ENCODE measurements around the gene FOXE3. TPM values are rescaled to one million over a fixed set of nuclear protein-coding genes. Genes with fewer than 3 reads are reported as not detected.
A peak's percentile ranks its signal among the peaks of the same experiment; 100 is the strongest.
"Not testable (repeated sequence)": the region's sequence is repeated elsewhere in the genome, so short reads cannot be mapped to it uniquely, and the experiment has no call there.

The FOXE3 gene
- total and polyA plus RNA-seq, 10 of the 15 experiments (the other 5 are each of a cell fraction or from before 2014, with no cell fraction given), result 0.13 TPM; not detected in 9

DNA sequence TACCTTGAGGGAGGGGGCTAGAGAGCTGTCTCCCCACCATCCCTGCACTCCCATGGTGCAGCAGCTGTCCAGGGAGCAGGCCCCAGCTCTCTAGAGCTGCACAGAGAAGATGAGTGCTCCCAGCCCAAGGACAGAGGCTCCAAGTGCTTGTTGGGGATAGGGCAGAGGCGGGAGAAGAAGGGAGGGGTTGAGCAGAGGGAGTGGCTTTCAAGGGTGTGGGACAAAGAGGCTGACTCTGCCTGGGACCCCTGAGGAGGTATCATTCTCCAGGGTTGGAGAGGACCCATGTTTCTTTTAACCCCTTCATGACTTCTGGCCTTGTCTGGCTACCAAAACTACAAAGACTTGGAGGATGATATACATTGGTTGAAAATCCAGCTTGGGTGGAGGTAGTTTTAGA is 36.3 kb downstream of the FOXE3 start (continued):
- TF ChIP-seq, protein P1, sequence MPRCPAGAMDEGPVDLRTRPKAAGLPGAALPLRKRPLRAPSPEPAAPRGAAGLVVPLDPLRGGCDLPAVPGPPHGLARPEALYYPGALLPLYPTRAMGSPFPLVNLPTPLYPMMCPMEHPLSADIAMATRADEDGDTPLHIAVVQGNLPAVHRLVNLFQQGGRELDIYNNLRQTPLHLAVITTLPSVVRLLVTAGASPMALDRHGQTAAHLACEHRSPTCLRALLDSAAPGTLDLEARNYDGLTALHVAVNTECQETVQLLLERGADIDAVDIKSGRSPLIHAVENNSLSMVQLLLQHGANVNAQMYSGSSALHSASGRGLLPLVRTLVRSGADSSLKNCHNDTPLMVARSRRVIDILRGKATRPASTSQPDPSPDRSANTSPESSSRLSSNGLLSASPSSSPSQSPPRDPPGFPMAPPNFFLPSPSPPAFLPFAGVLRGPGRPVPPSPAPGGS (IDR thresholded peaks at IDR 0.05; ENCODE audit: borderline replicate concordance, insufficient read depth, low read depth, low read length, poor library complexity, severe bottlenecking), result no peak
- TF ChIP-seq CEBPB (IDR thresholded peaks at IDR 0.05; ENCODE audit: borderline replicate concordance in 1 of 2, low read depth in 2 of 2, low read length in 2 of 2), result no peak

DNA sequence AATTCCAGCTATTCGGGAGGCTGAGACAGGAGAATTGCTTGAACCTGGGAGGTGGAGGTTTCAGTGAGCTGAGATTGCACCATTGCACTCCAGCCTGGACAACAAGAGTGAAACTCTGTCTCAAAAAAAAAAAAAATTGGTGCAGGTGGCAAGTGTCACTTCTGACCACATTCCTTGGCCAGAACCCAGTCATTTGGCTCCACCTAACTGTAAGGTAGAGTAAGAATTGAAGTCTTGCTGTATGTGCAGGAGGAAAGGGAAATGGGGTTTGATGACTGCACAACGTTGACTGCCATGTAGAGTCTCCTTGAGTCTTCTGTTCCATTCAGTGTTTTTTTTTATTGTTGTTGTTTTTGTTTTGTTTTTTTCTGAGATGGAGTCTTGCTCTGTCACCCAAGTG is 37.8 kb downstream of the FOXE3 start:
- CTCF ChIA-PET, result interaction anchor here (1.7 kb wide), 1 partner anchor 16 kb away, joined by 10 read pairs; the partner anchor contains the start of gene FOXD2
- 23% methylated on average over 2 of the region's 2 CpGs for WGBS (ENCODE audit: insufficient coverage, insufficient replicate concordance, low lambda C conversion rate, missing lambda C conversion rate)

GRCh38 chr1:47456250-47456649 is 40.2 kb downstream of the FOXE3 start:
- ChIA-PET SMC1A (ENCODE audit: uncharacterized antibody, unreplicated experiment) (no interaction called here), CTCF (no interaction called here)
- DNase-seq (ENCODE audit: low read depth, low spot score), result no peak
- TF ChIP-seq IRF5 (IDR thresholded peaks at IDR 0.05; ENCODE audit: borderline replicate concordance) (no peak), STAT3 (IDR thresholded peaks at IDR 0.05; ENCODE audit: low read depth, low read length) (no peak), ZNF207 (IDR thresholded peaks at IDR 0.05; ENCODE audit: borderline replicate concordance) (no peak), LARP7 (IDR thresholded peaks at IDR 0.05) (no peak), RCOR1 (conservative IDR thresholded peaks at IDR 0.05; ENCODE audit: low read depth, low read length) (no peak), ELK1 (IDR thresholded peaks at IDR 0.05; ENCODE audit: low read depth, low read length) (no peak), FOXK2 (IDR thresholded peaks at IDR 0.05) (no peak)
- TF ChIP-seq, protein P2, sequence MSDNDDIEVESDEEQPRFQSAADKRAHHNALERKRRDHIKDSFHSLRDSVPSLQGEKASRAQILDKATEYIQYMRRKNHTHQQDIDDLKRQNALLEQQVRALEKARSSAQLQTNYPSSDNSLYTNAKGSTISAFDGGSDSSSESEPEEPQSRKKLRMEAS (IDR thresholded peaks at IDR 0.05; ENCODE audit: low read depth, low read length), result no peak

More for the DNA sequence above, 37.8 kb downstream of the FOXE3 start:
- DNase-seq (ENCODE audit: low read depth, low spot score); H3K9ac ChIP-seq (ENCODE audit: control insufficient read depth, insufficient read depth, low read length); H3K9me3 ChIP-seq (replicated peaks; ENCODE audit: control insufficient read depth, insufficient read depth, low read length); H3K4me2 ChIP-seq (ENCODE audit: control insufficient read depth, insufficient read depth); H4K20me1 ChIP-seq (ENCODE audit: control insufficient read depth, insufficient read depth); H3K27ac ChIP-seq (ENCODE audit: control insufficient read depth, insufficient read depth); RAD21 ChIA-PET (ENCODE audit: unreplicated experiment); H3K36me3 ChIP-seq (ENCODE audit: control insufficient read depth in 2 of 2, insufficient read depth in 2 of 2, low read length in 1 of 2); SMC1A ChIA-PET (ENCODE audit: uncharacterized antibody, unreplicated experiment); FAIRE-seq; intact Hi-C loops (cut with micrococcal nuclease; ENCODE audit: unreplicated experiment); BruUV-seq (replicated peaks); POLR2A ChIA-PET; H3K27me3 ChIP-seq (replicated peaks in 1 of 2; ENCODE audit: control insufficient read depth in 2 of 2, insufficient read depth in 2 of 2, low read length in 1 of 2); H3K4me3 ChIP-seq; H2AFZ ChIP-seq (ENCODE audit: control insufficient read depth, low read depth, low read length); H3K4me1 ChIP-seq (ENCODE audit: control insufficient read depth, insufficient read depth, low read length); H3K79me2 ChIP-seq (ENCODE audit: control insufficient read depth, insufficient read depth, low read length); in situ Hi-C loops (cut with MboI): not testable (repeated sequence)
- ATAC-seq, result peak; percentile 29; the same call in 1 of the 3 replicates

More at GRCh38 chr1:47456250-47456649, 40.2 kb downstream of the FOXE3 start:
- intact Hi-C loops (cut with micrococcal nuclease; ENCODE audit: unreplicated experiment) (no loop called here), in situ Hi-C loops (cut with MboI) (no loop called here)
- POLR2A ChIA-PET, result interaction anchor here (0.5 kb wide), 1 partner anchor 19 kb away, joined by 3 read pairs; the partner anchor contains the start of gene FOXD2
- Histone ChIP-seq H3K27me3 (replicated peaks in 1 of 2; ENCODE audit: control insufficient read depth in 2 of 2, insufficient read depth in 2 of 2, low read length in 1 of 2) (peaks cover 4 to 5% of the 10 kb centered on the region in 2 experiments; a peak in 2 of 4 replicates), H3K9ac (ENCODE audit: control insufficient read depth, insufficient read depth, low read length) (no peak overlapping the region), H3K9me3 (replicated peaks; ENCODE audit: control insufficient read depth, insufficient read depth, low read length) (no peaks in the 10 kb centered on the region), H3K4me3 (no peak overlapping the region), H3K4me1 (ENCODE audit: control insufficient read depth, insufficient read depth, low read length) (no peaks in the 10 kb centered on the region), H3K27ac (ENCODE audit: control insufficient read depth, insufficient read depth) (no peak overlapping the region), H3K36me3 (ENCODE audit: control insufficient read depth in 2 of 2, insufficient read depth in 2 of 2, low read length in 1 of 2) (no peaks in the 10 kb centered on the region), H3K79me2 (ENCODE audit: control insufficient read depth, insufficient read depth, low read length) (no peaks in the 10 kb centered on the region), H2AFZ (ENCODE audit: control insufficient read depth, low read depth, low read length) (no peak overlapping the region), H3K4me2 (ENCODE audit: control insufficient read depth, insufficient read depth) (no peak overlapping the region), H4K20me1 (ENCODE audit: control insufficient read depth, insufficient read depth) (no peaks in the 10 kb centered on the region)
- WGBS (ENCODE audit: insufficient coverage, insufficient replicate concordance, low lambda C conversion rate, missing lambda C conversion rate), result 32% methylated on average over 4 of the region's 4 CpGs
- RAD21 ChIA-PET (ENCODE audit: unreplicated experiment), result no interaction called here
- ATAC-seq (no peak), FAIRE-seq (no peak)
- no TSS peak for BruUV-seq (replicated peaks)
